ENCODE results near the gene MAGEA11.
"Not testable (repeated sequence)": the region's sequence is repeated elsewhere in the genome, so short reads cannot be mapped to it uniquely, and the experiment has no call there.

The MAGEA11 gene

GRCh38 chrX:149711545-149712236, at the start of gene MAGEA11:
MAGEA11 (plus strand) TSS chrX:149712060; CDS start chrX:149713160, 1,100 bp downstream.
- H3K4me1 Mint-ChIP-seq: no peaks in the 10 kb centered on the region
- H3K9me3 Mint-ChIP-seq: no peaks in the 10 kb centered on the region
- DNase-seq (ENCODE audit: low spot score in 2 of 2): no peak
- no peaks in the 10 kb centered on the region for H3K36me3 Mint-ChIP-seq
- no peak within 1 kb of the TSS for H3K4me3 Mint-ChIP-seq
- ATAC-seq: no peak
- H3K27ac Mint-ChIP-seq: no peak within 1 kb of the TSS

GRCh38 chrX:149675088-149675487, 36.8 kb upstream of the MAGEA11 start:
- H3K4me3 Mint-ChIP-seq; H3K27ac Mint-ChIP-seq; H3K36me3 Mint-ChIP-seq; DNase-seq (ENCODE audit: low spot score in 2 of 2); H3K4me1 Mint-ChIP-seq; H3K9me3 Mint-ChIP-seq; ATAC-seq: not testable (repeated sequence)

- not testable (repeated sequence) for H3K4me1 Mint-ChIP-seq; H3K9me3 Mint-ChIP-seq; H3K4me3 Mint-ChIP-seq; H3K36me3 Mint-ChIP-seq; DNase-seq (ENCODE audit: low spot score in 2 of 2); ATAC-seq; H3K27ac Mint-ChIP-seq
These were observed 36.3 kb upstream of the MAGEA11 start for GRCh38 chrX:149675554-149675953.

GRCh38 chrX:149679164-149679678, 32.6 kb upstream of the MAGEA11 start:
- not testable (repeated sequence) for H3K36me3 Mint-ChIP-seq; H3K9me3 Mint-ChIP-seq; DNase-seq (ENCODE audit: low spot score in 2 of 2); ATAC-seq; H3K4me3 Mint-ChIP-seq; H3K27ac Mint-ChIP-seq; H3K4me1 Mint-ChIP-seq

- no peak overlapping the region for H3K27ac Mint-ChIP-seq
- no peaks in the 10 kb centered on the region for H3K4me1 Mint-ChIP-seq
- no peak overlapping the region for H3K4me3 Mint-ChIP-seq
- no peaks in the 10 kb centered on the region for H3K9me3 Mint-ChIP-seq
- no peak for ATAC-seq
- H3K36me3 Mint-ChIP-seq: no peaks in the 10 kb centered on the region
- no peak for DNase-seq (ENCODE audit: low spot score in 2 of 2)
These were observed 30.7 kb upstream of the MAGEA11 start for GRCh38 chrX:149681182-149681581.

- Mint-ChIP-seq H3K27ac (no peak overlapping the region), H3K4me1 (no peaks in the 10 kb centered on the region), H3K36me3 (no peaks in the 10 kb centered on the region), H3K9me3 (no peaks in the 10 kb centered on the region), H3K4me3 (no peak overlapping the region)
- DNase-seq (ENCODE audit: low spot score in 2 of 2) (no peak), ATAC-seq (no peak)
These were observed 29.8 kb upstream of the MAGEA11 start for GRCh38 chrX:149682031-149682430.

GRCh38 chrX:149682956-149683947, 28.6 kb upstream of the MAGEA11 start:
- ATAC-seq (no peak), DNase-seq (ENCODE audit: low spot score in 2 of 2) (no peak)
- H3K4me3 Mint-ChIP-seq: no peak overlapping the region
- H3K27ac Mint-ChIP-seq: no peak overlapping the region
- no peaks in the 10 kb centered on the region for H3K9me3 Mint-ChIP-seq
- H3K36me3 Mint-ChIP-seq: no peaks in the 10 kb centered on the region
- no peaks in the 10 kb centered on the region for H3K4me1 Mint-ChIP-seq

- H3K4me3 Mint-ChIP-seq: no peak overlapping the region
- no peak overlapping the region for H3K27ac Mint-ChIP-seq
- no peaks in the 10 kb centered on the region for H3K9me3 Mint-ChIP-seq
- DNase-seq (ENCODE audit: low spot score in 2 of 2): no peak
- H3K36me3 Mint-ChIP-seq: no peaks in the 10 kb centered on the region
- no peak for ATAC-seq
- no peaks in the 10 kb centered on the region for H3K4me1 Mint-ChIP-seq
These were observed 27.7 kb upstream of the MAGEA11 start for GRCh38 chrX:149683966-149684730.

GRCh38 chrX:149687991-149688390, 23.9 kb upstream of the MAGEA11 start:
- no peaks in the 10 kb centered on the region for H3K36me3 Mint-ChIP-seq
- no peak for ATAC-seq
- no peak overlapping the region for H3K4me3 Mint-ChIP-seq
- DNase-seq (ENCODE audit: low spot score in 2 of 2): no peak
- H3K4me1 Mint-ChIP-seq: no peaks in the 10 kb centered on the region
- H3K27ac Mint-ChIP-seq: no peak overlapping the region
- peaks cover 3% of the 10 kb centered on the region for H3K9me3 Mint-ChIP-seq

- ATAC-seq (no peak), DNase-seq (ENCODE audit: low spot score in 2 of 2) (no peak)
- Mint-ChIP-seq H3K4me1 (no peaks in the 10 kb centered on the region), H3K4me3 (no peak overlapping the region), H3K27ac (no peak overlapping the region), H3K36me3 (no peaks in the 10 kb centered on the region), H3K9me3 (peaks cover 3% of the 10 kb centered on the region)
These were observed 23.3 kb upstream of the MAGEA11 start for GRCh38 chrX:149688552-149688951.

- no peaks in the 10 kb centered on the region for H3K36me3 Mint-ChIP-seq
- ATAC-seq: no peak
- DNase-seq (ENCODE audit: low spot score in 2 of 2): no peak
- no peak overlapping the region for H3K27ac Mint-ChIP-seq
- H3K4me1 Mint-ChIP-seq: no peaks in the 10 kb centered on the region
- peaks cover 3% of the 10 kb centered on the region for H3K9me3 Mint-ChIP-seq
- H3K4me3 Mint-ChIP-seq: no peak overlapping the region
These were observed 20.1 kb upstream of the MAGEA11 start for GRCh38 chrX:149691794-149692193.

GRCh38 chrX:149692686-149693272, 19.1 kb upstream of the MAGEA11 start:
- H3K9me3 Mint-ChIP-seq; H3K4me3 Mint-ChIP-seq; H3K27ac Mint-ChIP-seq; H3K36me3 Mint-ChIP-seq; H3K4me1 Mint-ChIP-seq; ATAC-seq; DNase-seq (ENCODE audit: low spot score in 2 of 2): not testable (repeated sequence)

- Mint-ChIP-seq H3K4me1 (no peaks in the 10 kb centered on the region), H3K36me3 (no peaks in the 10 kb centered on the region), H3K4me3 (no peak overlapping the region), H3K9me3 (no peaks in the 10 kb centered on the region), H3K27ac (no peak overlapping the region)
- DNase-seq (ENCODE audit: low spot score in 2 of 2): no peak
- no peak for ATAC-seq
These were observed 12.1 kb upstream of the MAGEA11 start for GRCh38 chrX:149699761-149700160.

GRCh38 chrX:149704664-149705063, 7.2 kb upstream of the MAGEA11 start:
- Mint-ChIP-seq H3K27ac (no peak overlapping the region), H3K4me3 (no peak overlapping the region), H3K36me3 (no peaks in the 10 kb centered on the region), H3K4me1 (no peaks in the 10 kb centered on the region), H3K9me3 (no peaks in the 10 kb centered on the region)
- ATAC-seq (no peak), DNase-seq (ENCODE audit: low spot score in 2 of 2) (no peak)

Measured in stimulated activated effector memory CD8-positive, alpha-beta T cell treated with anti-CD3 and anti-CD28 coated beads, Interleukin-12 subunit alpha, Interleukin-12 subunit beta, amount 100 ng/mL, for 72 hours (primary cell).